Measurements from ENCODE around the gene PSMB9. TPM values are rescaled to one million over a fixed set of nuclear protein-coding genes. Genes with fewer than 3 reads are reported as not detected.

Gene PSMB9
- total RNA-seq, 1 experiment from 2014 or later: 76.5 TPM

GRCh38 chr6:32905078-32905477, 51.1 kb downstream of the PSMB9 start:
- DNase-seq (ENCODE audit: low read depth): no peak

GRCh38 chr6:32906539-32906938, 52.5 kb downstream of the PSMB9 start:
- DNase-seq (ENCODE audit: low read depth): peak; percentile 27

GRCh38 chr6:32908897-32909296, 54.9 kb downstream of the PSMB9 start:
- no peak for DNase-seq (ENCODE audit: low read depth)

Other genes with a start within 250 kb of the PSMB9 start
- 0.27 and 0.40 TPM in 2 replicates for gene HLA-DQA1, start 216.8 kb upstream of the PSMB9 start, total RNA-seq (2014; rRNA removed; shearing (Covaris generic))
- 0.23 and 0.51 TPM in 2 replicates for gene HLA-DQB1, start 187.5 kb upstream of the PSMB9 start, total RNA-seq (2014; rRNA removed; shearing (Covaris generic))
- gene HLA-DQA2, start 112.8 kb upstream of the PSMB9 start, total RNA-seq (2014; rRNA removed; shearing (Covaris generic)): not detected in 2 replicates
- not detected in 2 replicates for gene HLA-DQB2, start 90.7 kb upstream of the PSMB9 start, total RNA-seq (2014; rRNA removed; shearing (Covaris generic))
- gene HLA-DOB, start 37.2 kb upstream of the PSMB9 start, total RNA-seq (2014; rRNA removed; shearing (Covaris generic)): 0.63 TPM in 1 of 2 replicates, not detected in the other
- gene TAP2, start 15.5 kb upstream of the PSMB9 start, total RNA-seq (2014; rRNA removed; shearing (Covaris generic)): 41.9 and 183 TPM in 2 replicates
- gene PSMB8, start 10.1 kb upstream of the PSMB9 start, total RNA-seq (2014; rRNA removed; shearing (Covaris generic)): 108 and 133 TPM in 2 replicates
- 74.7 and 78.8 TPM in 2 replicates for gene TAP1, start 488 bp upstream of the PSMB9 start, total RNA-seq (2014; rRNA removed; shearing (Covaris generic))
- gene HLA-DMB, start 86.8 kb downstream of the PSMB9 start, total RNA-seq (2014; rRNA removed; shearing (Covaris generic)): 0.23 and 3.2 TPM in 2 replicates
- 0.11 and 1.8 TPM in 2 replicates for gene HLA-DMA, start 98.9 kb downstream of the PSMB9 start, total RNA-seq (2014; rRNA removed; shearing (Covaris generic))
- 108 and 128 TPM in 2 replicates for gene BRD2, start 114.4 kb downstream of the PSMB9 start, total RNA-seq (2014; rRNA removed; shearing (Covaris generic))
- gene HLA-DOA, start 155.4 kb downstream of the PSMB9 start, total RNA-seq (2014; rRNA removed; shearing (Covaris generic)): 1.9 TPM in 1 of 2 replicates, not detected in the other
- 4.2 and 13.8 TPM in 2 replicates for gene HLA-DPA1, start 219.5 kb downstream of the PSMB9 start, total RNA-seq (2014; rRNA removed; shearing (Covaris generic))
- gene HLA-DPB1, start 221.8 kb downstream of the PSMB9 start, total RNA-seq (2014; rRNA removed; shearing (Covaris generic)): 25.4 and 34.6 TPM in 2 replicates

Data from Daoy (cell line).